HEK293T (cell line): ENCODE data around the gene NCF4.

ENCODE experiments used
- BHLHE40 ChIP-seq: fragments of 450-650 bp; IDR thresholded peaks from 2 replicates; pipeline ENCODE4 v1.6.1; 2016; ENCODE audit warnings: mild to moderate bottlenecking, moderate library complexity, borderline replicate concordance
- FOXK2 ChIP-seq: fragments of 450-650 bp; IDR thresholded peaks from 2 replicates; pipeline ENCODE4 v1.6.1; 2016; ENCODE audit warnings: mild to moderate bottlenecking
- FOXM1 ChIP-seq: fragments of 450-650 bp; IDR thresholded peaks from 2 replicates; pipeline ENCODE4 v1.6.1; 2017; ENCODE audit warnings: mild to moderate bottlenecking, borderline replicate concordance
- L3MBTL2 ChIP-seq: fragments of 450-650 bp; conservative IDR thresholded peaks from 2 replicates; pipeline ENCODE4 v1.6.1; 2016; ENCODE audit warnings: mild to moderate bottlenecking
- SP1 ChIP-seq: fragments of 450-650 bp; IDR thresholded peaks from 2 replicates; pipeline ENCODE4 v1.6.1; 2017
- SUZ12 ChIP-seq: fragments of 450-650 bp; IDR thresholded peaks from 2 replicates; pipeline ENCODE4 v1.6.1; 2016; ENCODE audit warnings: mild to moderate bottlenecking
- ZNF384 ChIP-seq: fragments of 450-650 bp; IDR thresholded peaks from 2 replicates; pipeline ENCODE4 v1.6.1; 2016

DNA sequence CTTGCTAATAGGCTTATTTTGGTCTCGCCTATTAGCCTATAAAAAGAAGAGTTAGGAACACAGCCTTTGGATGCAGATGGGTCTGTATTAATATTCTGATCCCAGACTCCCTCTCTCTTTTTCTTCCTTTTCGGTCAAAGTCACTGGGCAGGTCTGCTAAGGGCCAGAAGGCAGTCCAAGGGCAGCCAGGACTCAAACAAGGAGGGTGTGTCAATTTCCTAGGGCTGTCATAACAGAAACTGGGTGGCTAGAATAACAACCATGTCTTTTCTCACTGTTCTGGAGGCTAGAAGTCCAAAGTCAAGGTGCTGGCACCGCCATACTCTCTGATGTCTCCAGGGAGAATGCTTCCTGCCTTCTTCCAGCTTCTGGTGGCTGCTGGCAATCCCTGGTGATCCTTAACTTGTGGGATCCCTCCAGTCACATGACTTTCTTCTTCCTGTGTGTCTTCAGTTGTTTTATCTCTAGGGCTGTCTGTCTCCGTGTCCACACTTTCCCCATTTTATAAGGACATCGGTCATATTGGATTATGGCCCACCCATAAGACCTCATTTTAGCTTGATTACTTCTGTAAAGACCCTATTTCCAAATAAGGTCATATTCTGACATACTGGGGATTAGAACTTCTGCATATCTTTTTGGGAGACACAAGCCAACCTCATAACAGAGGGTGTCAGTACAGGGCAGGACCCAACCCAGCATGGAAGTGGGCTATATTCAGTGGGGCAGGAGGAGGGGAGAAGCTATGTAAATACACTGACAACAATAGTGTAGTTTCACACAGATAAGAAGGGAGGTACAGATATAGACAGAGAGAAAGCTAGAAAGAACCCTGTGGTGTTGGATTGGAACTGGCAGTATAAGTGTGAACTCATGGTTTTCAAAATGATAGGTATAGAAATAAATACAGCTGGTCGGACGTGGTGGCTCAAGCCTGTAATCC is 46.7 kb downstream of the NCF4 start:
- no peak for TF ChIP-seq FOXK2
- TF ChIP-seq SP1 = no peak
- TF ChIP-seq L3MBTL2 = no peak
- TF ChIP-seq FOXM1 = no peak
- TF ChIP-seq SUZ12 = no peak
- no peak for TF ChIP-seq ZNF384
- no peak for TF ChIP-seq BHLHE40
